OCI-LY3 (cell line): ENCODE data around the gene PRKCI.
"Not testable (repeated sequence)": the region's sequence is repeated elsewhere in the genome, so short reads cannot be mapped to it uniquely, and the experiment has no call there.

Experiments used
- H2AFZ ChIP-seq: fragments of 200-600, 300-600 bp; shearing (Covaris generic); 2 replicates; pipeline ENCODE4 v1.6.0; 2014; ENCODE audit warnings: antibody characterized with exemption, low read depth, low read length
- H3K27ac ChIP-seq: fragments of 200-600, 300-600 bp; sonication (generic); 2 replicates; pipeline ENCODE4 v1.5.1; 2014; ENCODE audit warnings: mild to moderate bottlenecking, low read length, moderate library complexity, mixed read lengths
- H3K27me3 ChIP-seq: fragments of 200-600, 300-600 bp; sonication (generic); 2 replicates; pipeline ENCODE4 v1.6.1; 2014; ENCODE audit warnings: low read depth, low read length, mixed read lengths
- H3K36me3 ChIP-seq: fragments of 200-600, 300-600 bp; sonication (generic); replicated peaks from 2 replicates; pipeline ENCODE3; 2014; ENCODE audit warnings: low read depth, low read length, mixed read lengths
- H3K4me1 ChIP-seq: fragments of 300-600, 200-600 bp; sonication (generic); 2 replicates; pipeline ENCODE4 v1.6.1; 2014; ENCODE audit warnings: low read length, mixed read lengths
- H3K4me2 ChIP-seq: fragments of 200-600, 300-600 bp; sonication (generic); 2 replicates; pipeline ENCODE4 v1.6.1; 2014; ENCODE audit warnings: low read length, mixed read lengths
- H3K4me3 ChIP-seq: fragments of 300-600, 200-600 bp; sonication (generic); 2 replicates; pipeline ENCODE4 v1.5.1; 2014; ENCODE audit warnings: antibody characterized with exemption, mild to moderate bottlenecking, low read length, moderate library complexity
- H3K79me2 ChIP-seq: fragments of 300-600, 200-600 bp; shearing (Covaris generic); 2 replicates; pipeline ENCODE4 v1.6.1; 2014; ENCODE audit warnings: mild to moderate bottlenecking, low read length, mixed read lengths
- H3K9ac ChIP-seq: fragments of 300-600, 200-600 bp; shearing (Covaris generic); 2 replicates; pipeline ENCODE4 v1.6.0; 2014; ENCODE audit warnings: mild to moderate bottlenecking, low read length, moderate library complexity
- H3K9me3 ChIP-seq: fragments of 200-600, 300-600 bp; shearing (Covaris generic); 2 replicates; pipeline ENCODE4 v1.6.1; 2014; ENCODE audit warnings: low read length, mixed read lengths; ENCODE audit not compliant: insufficient read depth
- H4K20me1 ChIP-seq: fragments of 200-600, 300-600 bp; sonication (generic); 2 replicates; pipeline ENCODE4 v1.6.1; 2016; ENCODE audit warnings: low read length, mixed read lengths; ENCODE audit not compliant: insufficient read depth
- CTCF ChIP-seq: fragments of 200-600, 300-600 bp; sonication (generic); IDR thresholded peaks from 2 replicates; pipeline ENCODE4 v1.5.1; 2014; ENCODE audit warnings: antibody characterized with exemption, low read length, low read depth
- EZH2phosphoT487 ChIP-seq: fragments of 200-600 bp; shearing (Covaris generic); IDR thresholded peaks from 2 replicates; pipeline ENCODE4 v1.6.1; 2018; ENCODE audit warnings: antibody characterized with exemption, mixed run types, low read depth

The PRKCI gene

DNA sequence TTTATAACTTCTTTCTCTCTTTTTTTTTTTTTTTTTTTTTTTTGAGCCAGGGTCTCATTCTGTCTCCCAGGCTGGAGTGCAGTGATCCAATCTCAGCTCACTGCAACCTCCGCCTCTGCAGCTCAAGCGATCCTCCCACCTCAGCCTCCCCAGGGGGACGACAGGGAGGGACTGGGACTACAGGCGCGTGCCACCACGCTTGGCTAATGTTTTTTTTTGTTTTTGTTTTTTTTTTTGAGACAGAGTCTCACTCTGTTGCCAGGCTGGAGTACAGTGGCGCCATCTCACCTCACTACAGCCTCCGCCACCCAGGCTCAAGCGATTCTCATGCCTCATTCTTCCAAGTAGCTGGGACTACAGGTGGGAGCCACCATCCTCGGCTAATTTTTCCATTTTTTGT lies 17.7 kb upstream of the PRKCI start:
- H3K36me3 ChIP-seq, result no peaks in the 10 kb centered on the region
- H3K4me2 ChIP-seq, result no peak overlapping the region
- H3K9ac ChIP-seq, result no peak overlapping the region
- no peak overlapping the region for H2AFZ ChIP-seq
- no peaks in the 10 kb centered on the region for H4K20me1 ChIP-seq
- H3K4me1 ChIP-seq, result peaks cover 20% of the 10 kb centered on the region
- no peaks in the 10 kb centered on the region for H3K79me2 ChIP-seq
- H3K4me3 ChIP-seq, result no peak overlapping the region
- TF ChIP-seq CTCF (no peak), EZH2phosphoT487 (no peak)
- H3K9me3 ChIP-seq, result no peaks in the 10 kb centered on the region
- no peak overlapping the region for H3K27ac ChIP-seq
- H3K27me3 ChIP-seq, result peaks cover 10% of the 10 kb centered on the region

DNA sequence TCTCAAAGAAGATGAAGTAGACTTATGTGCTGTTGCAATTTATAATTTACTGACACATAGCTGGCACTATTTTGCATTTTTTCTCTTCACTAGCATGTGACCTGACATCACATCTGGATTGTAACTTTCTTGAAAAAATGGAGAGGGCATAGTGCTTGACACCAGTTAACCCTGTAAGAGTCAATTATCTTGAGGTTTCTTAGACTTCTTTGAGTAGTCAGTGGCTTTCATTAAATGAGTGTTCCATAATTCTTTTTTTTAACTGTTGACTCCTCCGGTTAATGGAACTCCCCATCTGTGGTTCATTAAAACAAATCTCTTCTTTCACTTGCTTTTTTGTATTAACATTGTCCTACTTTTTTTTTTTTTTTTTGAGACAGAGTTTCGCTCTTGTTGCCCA lies 16.9 kb upstream of the PRKCI start:
- Histone ChIP-seq H3K9ac (no peak overlapping the region), H3K4me1 (peaks cover 20% of the 10 kb centered on the region), H4K20me1 (no peaks in the 10 kb centered on the region), H3K27me3 (peaks cover 4% of the 10 kb centered on the region), H3K4me3 (no peak overlapping the region), H2AFZ (no peak overlapping the region), H3K4me2 (no peak overlapping the region), H3K27ac (no peak overlapping the region), H3K79me2 (no peaks in the 10 kb centered on the region), H3K36me3 (no peaks in the 10 kb centered on the region), H3K9me3 (no peaks in the 10 kb centered on the region)
- TF ChIP-seq CTCF, result no peak

- H3K27me3 ChIP-seq, H3K4me3 ChIP-seq, H3K79me2 ChIP-seq, H4K20me1 ChIP-seq, H3K9ac ChIP-seq, H3K4me2 ChIP-seq, H3K9me3 ChIP-seq, H3K27ac ChIP-seq, H2AFZ ChIP-seq, H3K36me3 ChIP-seq: not testable (repeated sequence)
- H3K4me1 ChIP-seq, result peaks cover 20% of the 10 kb centered on the region
These were observed 16.0 kb upstream of the PRKCI start for GRCh38 chr3:170206164-170206762.

- Histone ChIP-seq H3K36me3 (no peaks in the 10 kb centered on the region), H3K4me1 (peaks cover 14% of the 10 kb centered on the region), H3K79me2 (no peaks in the 10 kb centered on the region), H3K27me3 (no peaks in the 10 kb centered on the region), H3K9me3 (no peaks in the 10 kb centered on the region), H3K27ac (no peak overlapping the region), H3K4me2 (no peak overlapping the region), H3K9ac (no peak overlapping the region), H4K20me1 (no peaks in the 10 kb centered on the region), H2AFZ (no peak overlapping the region), H3K4me3 (no peak overlapping the region)
- no peak for TF ChIP-seq CTCF
- TF ChIP-seq EZH2phosphoT487, result no peak
These were observed 14.5 kb upstream of the PRKCI start for GRCh38 chr3:170207717-170208116.

- H3K4me1 ChIP-seq, result no peaks in the 10 kb centered on the region
- TF ChIP-seq EZH2phosphoT487 (no peak), CTCF (no peak)
- no peak overlapping the region for H2AFZ ChIP-seq
- H3K27ac ChIP-seq, result no peak overlapping the region
- no peaks in the 10 kb centered on the region for H3K36me3 ChIP-seq
- H3K4me2 ChIP-seq, result no peak overlapping the region
- H3K27me3 ChIP-seq, result no peaks in the 10 kb centered on the region
- no peak overlapping the region for H3K4me3 ChIP-seq
- H3K9me3 ChIP-seq, result no peaks in the 10 kb centered on the region
- H3K79me2 ChIP-seq, result no peaks in the 10 kb centered on the region
- H3K9ac ChIP-seq, result no peak overlapping the region
- H4K20me1 ChIP-seq, result no peaks in the 10 kb centered on the region
These were observed 10.6 kb upstream of the PRKCI start for GRCh38 chr3:170211668-170212067.
